H1 (cell line): ENCODE results near the gene EGR4. TPM values are rescaled to one million over a fixed set of nuclear protein-coding genes. Genes with fewer than 3 reads are reported as not detected.

ENCODE experiments used
- CTCF ChIA-PET: fragments of 300-600 bp; sonication (Branson Sonifier 250); formaldehyde crosslinking; loops from one replicate; lab custom pipeline; 2021; ENCODE audit not compliant: partially characterized antibody; lab: Charles Lee
- POLR2A ChIA-PET: fragments of 300-600 bp; sonication (Branson Sonifier 250); formaldehyde crosslinking; loops from one replicate; lab custom pipeline; 2021; ENCODE audit warnings: inconsistent platforms; ENCODE audit not compliant: partially characterized antibody; lab: Charles Lee
- DNase-seq, 2 experiments: peaks; one replicate each; pipeline versions ENCODE4 v3.0.0 to v3.0.0-alpha.2; 2010 to 2022; ENCODE audit warnings: low spot score in 2 of 2, low read depth in 1 of 2, mixed read lengths in 1 of 2
- FAIRE-seq: peaks from 2 replicates; lab custom pipeline; 2011; peaks lifted over from hg19 to GRCh38; lab: Jason Lieb, UNC
- H2AFZ ChIP-seq: 2 replicates; pipeline ENCODE4 v1.8.1; 2012; ENCODE audit warnings: low read length, inconsistent platforms
- H2AK5ac ChIP-seq: 2 replicates; pipeline ENCODE4 v1.6.1; 2013; ENCODE audit warnings: low read depth, low read length
- H2BK120ac ChIP-seq: replicated peaks from 2 replicates; pipeline ENCODE3; 2013; ENCODE audit warnings: low read depth, low read length, inconsistent platforms
- H2BK12ac ChIP-seq: 2 replicates; pipeline ENCODE4 v1.6.1; 2013; ENCODE audit warnings: low read depth, low read length
- H2BK15ac ChIP-seq: 2 replicates; pipeline ENCODE4 v1.6.1; 2013; ENCODE audit warnings: low read length
- H2BK20ac ChIP-seq: 2 replicates; pipeline ENCODE4 v1.6.1; 2013; ENCODE audit warnings: low read length
- H2BK5ac ChIP-seq: 2 replicates; pipeline ENCODE4 v1.6.1; 2013; ENCODE audit warnings: low read depth, low read length
- H3K14ac ChIP-seq: 2 replicates; pipeline ENCODE4 v1.6.1; 2013; ENCODE audit warnings: inconsistent platforms; ENCODE audit not compliant: insufficient read length
- H3K18ac ChIP-seq: 2 replicates; pipeline ENCODE4 v1.6.1; 2013; ENCODE audit warnings: low read length; ENCODE audit errors: extremely low read depth
- H3K23ac ChIP-seq: 2 replicates; pipeline ENCODE4 v1.6.1; 2013; ENCODE audit warnings: inconsistent platforms; ENCODE audit not compliant: insufficient read length
- H3K23me2 ChIP-seq: 2 replicates; pipeline ENCODE4 v1.6.1; 2013; ENCODE audit warnings: low read depth, low read length
- H3K27ac ChIP-seq: 2 replicates; pipeline ENCODE4 v1.6.1; 2011; ENCODE audit warnings: low read depth, low read length, inconsistent platforms
- H3K27me3 ChIP-seq, 4 experiments: replicated peaks in 1 of 4; 1 replicate in 1 of 4; 2 replicates in 3 of 4; pipeline versions ENCODE4 v1.6.1 to v1.8.1; 2011 to 2013; ENCODE audit warnings: low read length in 3 of 4, mild to moderate bottlenecking in 3 of 4, inconsistent platforms in 2 of 4, mixed read lengths in 2 of 4, moderate library complexity in 1 of 4; ENCODE audit not compliant: control insufficient read depth in 3 of 4, insufficient read depth in 3 of 4; ENCODE audit errors: extremely low read depth in 1 of 4
- H3K36me3 ChIP-seq, 4 experiments: 2 replicates each; pipeline versions ENCODE4 v1.6.1 to v1.8.1; 2011 to 2013; ENCODE audit warnings: mild to moderate bottlenecking in 4 of 4, low read length in 3 of 4, moderate library complexity in 2 of 4, control low read depth in 1 of 4, inconsistent platforms in 1 of 4; ENCODE audit not compliant: insufficient read depth in 4 of 4, control insufficient read depth in 2 of 4
- H3K4ac ChIP-seq: replicated peaks from 2 replicates; pipeline ENCODE3; 2013; ENCODE audit warnings: low read length, low read depth, mixed read lengths, inconsistent platforms; ENCODE audit not compliant: insufficient read length
- H3K4me1 ChIP-seq, 4 experiments: replicated peaks in 1 of 4; 1 replicate in 1 of 4; 2 replicates in 3 of 4; pipeline versions ENCODE4 v1.6.1 to v1.8.1; 2011 to 2013; ENCODE audit warnings: low read length in 3 of 4, inconsistent platforms in 2 of 4, mixed read lengths in 1 of 4; ENCODE audit not compliant: insufficient read depth in 4 of 4, control insufficient read depth in 3 of 4
- H3K4me2 ChIP-seq, 2 experiments: 2 replicates each; pipeline versions ENCODE4 v1.6.1 to v1.8.1; 2011 to 2013; ENCODE audit warnings: low read depth in 2 of 2, low read length in 2 of 2, control low read depth in 1 of 2, inconsistent platforms in 1 of 2, mild to moderate bottlenecking in 1 of 2; ENCODE audit not compliant: insufficient read depth in 1 of 2
- H3K4me3 ChIP-seq, 4 experiments: fragments of 200-600, 300-600 bp in 1 of 4; sonication (generic), shearing (Covaris generic), sonication (Bioruptor Twin) in 1 of 4; 2 replicates each; pipeline versions ENCODE4 v1.5.1 to v1.8.1; 2011 to 2016; ENCODE audit warnings: low read length in 4 of 4, low read depth in 3 of 4, control low read depth in 2 of 4, inconsistent platforms in 2 of 4, mild to moderate bottlenecking in 2 of 4, mixed read lengths in 1 of 4, moderate library complexity in 1 of 4; ENCODE audit not compliant: insufficient read depth in 2 of 4; ENCODE audit errors: extremely low read depth in 1 of 4
- H3K56ac ChIP-seq: replicated peaks from 2 replicates; pipeline ENCODE3; 2013; ENCODE audit warnings: low read depth, mild to moderate bottlenecking, mixed read lengths, low read length, inconsistent platforms; ENCODE audit not compliant: insufficient read length
- H3K79me1 ChIP-seq: 2 replicates; pipeline ENCODE4 v1.6.1; 2013; ENCODE audit warnings: low read depth, low read length, control low read depth
- H3K79me2 ChIP-seq, 2 experiments: 2 replicates each; pipeline versions ENCODE4 v1.6.1 to v1.8.1; 2012 to 2013; ENCODE audit warnings: low read length in 2 of 2, mild to moderate bottlenecking in 2 of 2, inconsistent platforms in 1 of 2; ENCODE audit not compliant: insufficient read depth in 2 of 2, control insufficient read depth in 1 of 2
- H3K9ac ChIP-seq, 4 experiments: replicated peaks in 1 of 4; 1 replicate in 1 of 4; 2 replicates in 3 of 4; pipeline versions ENCODE4 v1.6.1 to v1.8.1; 2011 to 2013; ENCODE audit warnings: low read depth in 3 of 4, low read length in 3 of 4, control low read depth in 2 of 4, mild to moderate bottlenecking in 2 of 4, moderate library complexity in 2 of 4, inconsistent platforms in 1 of 4; ENCODE audit errors: extremely low read depth in 1 of 4
- H3K9me3 ChIP-seq, 2 experiments: 2 replicates each; pipeline versions ENCODE4 v1.6.1 to v1.8.1; 2012 to 2013; ENCODE audit warnings: mild to moderate bottlenecking in 2 of 2, moderate library complexity in 2 of 2, control low read depth in 1 of 2, inconsistent platforms in 1 of 2, low read depth in 1 of 2, low read length in 1 of 2, mixed read lengths in 1 of 2; ENCODE audit not compliant: insufficient read depth in 2 of 2
- H4K20me1 ChIP-seq, 2 experiments: replicated peaks in 1 of 2; 2 replicates each; pipeline versions ENCODE3 to v1.8.1; 2011 to 2013; ENCODE audit warnings: inconsistent platforms in 2 of 2, low read length in 2 of 2, mild to moderate bottlenecking in 1 of 2; ENCODE audit not compliant: insufficient read depth in 2 of 2, control insufficient read depth in 1 of 2
- H4K5ac ChIP-seq: 2 replicates; pipeline ENCODE4 v1.6.1; 2013; ENCODE audit warnings: low read length, low read depth, mixed read lengths, inconsistent platforms; ENCODE audit not compliant: insufficient read length
- H4K8ac ChIP-seq: 2 replicates; pipeline ENCODE4 v1.8.0; 2013; ENCODE audit warnings: mild to moderate bottlenecking, moderate library complexity, low read length, inconsistent platforms; ENCODE audit not compliant: insufficient read depth; ENCODE audit errors: extremely low read depth
- H4K91ac ChIP-seq: replicated peaks from 2 replicates; pipeline ENCODE3; 2013; ENCODE audit warnings: low read length, mixed read lengths, inconsistent platforms; ENCODE audit not compliant: insufficient read length
- ASH2L ChIP-seq: fragments of 200-600, 300-600 bp; sonication (generic); IDR thresholded peaks from one replicate; pipeline ENCODE4 v1.7.1; 2017; ENCODE audit warnings: low read length
- CHD1 ChIP-seq: IDR thresholded peaks from 2 replicates; pipeline ENCODE4 v1.6.1; 2012; ENCODE audit warnings: low read depth, low read length, improper control_type of control experiment
- CREB1 ChIP-seq: IDR thresholded peaks from 2 replicates; pipeline ENCODE4 v1.6.1; 2012; ENCODE audit warnings: inconsistent platforms
- EP300 ChIP-seq, 2 experiments: IDR thresholded peaks; 1 replicate in 1 of 2; 2 replicates in 1 of 2; pipeline ENCODE4 v1.6.1; 2011 to 2012; ENCODE audit warnings: low read depth in 2 of 2, low read length in 2 of 2, mild to moderate bottlenecking in 2 of 2, borderline replicate concordance in 1 of 2, inconsistent platforms in 1 of 2, moderate library complexity in 1 of 2
- JUND ChIP-seq: IDR thresholded peaks from 2 replicates; pipeline ENCODE4 v1.6.1; 2011; ENCODE audit warnings: mild to moderate bottlenecking, improper control_type of control experiment, low read length
- KDM4A ChIP-seq: IDR thresholded peaks from one replicate; pipeline ENCODE4 v1.7.1; 2012; ENCODE audit warnings: low read depth, mild to moderate bottlenecking, moderate library complexity, low read length, inconsistent platforms; ENCODE audit not compliant: severe bottlenecking
- NANOG ChIP-seq: IDR thresholded peaks from 2 replicates; pipeline ENCODE4 v1.6.1; 2011; ENCODE audit warnings: low read length, low read depth, mild to moderate bottlenecking, inconsistent platforms; ENCODE audit not compliant: insufficient read depth, poor library complexity, severe bottlenecking
- whole genome bisulfite sequencing, 2 experiments: shearing (Covaris generic) in 1 of 2; methylation state at CpG; one replicate each; pipeline versions ENCODE4 v1.1.6 to v1.1.7; 2013 to 2015; ENCODE audit warnings: low lambda C conversion rate in 2 of 2, mixed read lengths in 2 of 2, inconsistent platforms in 1 of 2, low coverage in 1 of 2, missing lambda C conversion rate in 1 of 2; ENCODE audit not compliant: insufficient replicate concordance in 2 of 2, insufficient coverage in 1 of 2, insufficient read length in 1 of 2; ENCODE audit errors: extremely low coverage in 1 of 2, missing lambda C conversion rate in 1 of 2; 5-methylcytosine and 5-hydroxymethylcytosine counted together
- polyA plus RNA-seq, 7 experiments: library from polyadenylated mRNA; depleted of rRNA in 3 of 7; stranded (reverse) in 5 of 7; unstranded in 2 of 7; fragments of >200 nt in 5 of 7; fragments of 200-250 nt in 2 of 7; gene quantifications; 1 replicate in 5 of 7; 2 replicates in 1 of 7; 4 replicates in 1 of 7; pipeline versions ENCODE4 v1.2.1 to v1.2.3, GENCODE V29; 2011 to 2013; ENCODE audit warnings: missing spikeins in 2 of 7, mixed read lengths in 2 of 7
- total RNA-seq: library from RNA; stranded (reverse); fragmentation: NEBNext Ultra II Directional; extraction: Animal tissue kit (Norgen Biotek cat#: 25700); gene quantifications from 2 replicates; pipeline ENCODE4 v1.2.1, GENCODE V29; 2021
- TF ChIP-seq, protein P1 (sequence below): IDR thresholded peaks from 2 replicates; pipeline ENCODE4 v1.6.1; 2011; ENCODE audit warnings: low read length, improper control_type of control experiment

EGR4 gene
- total and polyA plus RNA-seq, 2 of the 8 experiments (the other 6 are each of a cell fraction or from before 2014, with no cell fraction given): 0.20 TPM; not detected in 1

DNA sequence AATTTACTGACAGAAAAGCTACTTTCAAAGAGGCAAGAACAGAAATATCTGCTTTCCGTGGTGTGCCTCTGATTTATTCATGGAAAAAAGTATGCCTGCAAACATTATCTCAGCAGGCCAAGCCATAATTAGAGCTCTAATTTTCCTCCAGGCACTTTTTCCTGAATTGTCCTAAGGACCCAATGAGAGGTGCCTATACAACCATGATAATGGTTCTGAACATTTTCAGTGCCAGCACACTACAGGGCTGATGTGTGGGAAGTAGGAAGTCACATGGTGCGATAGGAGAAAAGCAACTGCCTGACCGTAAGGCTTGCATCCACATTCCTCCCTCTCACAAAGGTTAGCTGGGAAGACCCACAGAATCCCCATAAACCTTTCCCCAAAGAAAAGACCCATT is 45.9 kb upstream of the EGR4 start:
- Histone ChIP-seq H3K9me3 (no peaks in the 10 kb centered on the region; a peak in 1 of 4 replicates), H2BK15ac (no peak overlapping the region), H2BK120ac (no peak overlapping the region), H3K79me2 (no peaks in the 10 kb centered on the region), H3K36me3 (no peaks in the 10 kb centered on the region), H4K8ac (no peak overlapping the region), H3K79me1 (no peaks in the 10 kb centered on the region), H2AFZ (peak overlapping the region; percentile 74; the same call in 1 of the 2 replicates), H2BK20ac (no peak overlapping the region), H3K27me3 (no peaks in the 10 kb centered on the region), H2BK5ac (no peak overlapping the region), H3K4ac (no peak overlapping the region), H3K23ac (no peak overlapping the region), H3K27ac (no peak overlapping the region), H4K5ac (no peak overlapping the region), H3K56ac (no peak overlapping the region), H3K18ac (no peak overlapping the region), H2AK5ac (no peak overlapping the region), H3K4me3 (no peak overlapping the region), H3K4me2 (no peak overlapping the region), H2BK12ac (no peak overlapping the region), H4K20me1 (no peaks in the 10 kb centered on the region), H3K23me2 (no peaks in the 10 kb centered on the region), H3K4me1 (no peaks in the 10 kb centered on the region), H4K91ac (no peak overlapping the region), H3K14ac (no peak overlapping the region), H3K9ac (no peak overlapping the region)
- no peak for FAIRE-seq
- no peak for DNase-seq
- CTCF ChIA-PET: interaction anchor here (1.5 kb wide), 1 partner anchor 21 kb away, joined by 6 read pairs; no protein-coding TSS in a partner anchor
- 84% methylated on average over 3 of the region's 3 CpGs; no CpG with 5 or more reads in 1 of the 2 experiments for WGBS, 2 experiments
- TF ChIP-seq, protein P1, sequence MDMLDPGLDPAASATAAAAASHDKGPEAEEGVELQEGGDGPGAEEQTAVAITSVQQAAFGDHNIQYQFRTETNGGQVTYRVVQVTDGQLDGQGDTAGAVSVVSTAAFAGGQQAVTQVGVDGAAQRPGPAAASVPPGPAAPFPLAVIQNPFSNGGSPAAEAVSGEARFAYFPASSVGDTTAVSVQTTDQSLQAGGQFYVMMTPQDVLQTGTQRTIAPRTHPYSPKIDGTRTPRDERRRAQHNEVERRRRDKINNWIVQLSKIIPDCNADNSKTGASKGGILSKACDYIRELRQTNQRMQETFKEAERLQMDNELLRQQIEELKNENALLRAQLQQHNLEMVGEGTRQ: 0 out of 2 replicates have a peak, but pooled peaks have one; percentile 36
- TF ChIP-seq CHD1 (no peak), NANOG (no peak), JUND (no peak), CREB1 (no peak), EP300 (IDR thresholded peaks at IDR 0.05; ENCODE audit: borderline replicate concordance in 1 of 2, low read depth in 2 of 2, low read length in 2 of 2) (no peak), KDM4A (no peak), ASH2L (no peak)
- POLR2A ChIA-PET: interaction anchor here (0.6 kb wide), 1 partner anchor 71 kb away, joined by 3 read pairs; no protein-coding TSS in a partner anchor
